HL-60 (cell line): ENCODE results near the gene NDUFAB1.

ENCODE experiments used
- DNase-seq, 2 experiments: peaks; one replicate each; pipeline ENCODE4 v3.0.0-alpha.2; 2010 to 2020; ENCODE audit warnings: low read depth in 1 of 2, low spot score in 1 of 2
- H3K27ac ChIP-seq: fragments of 250-450 bp; sonication (Bioruptor Pico); replicated peaks from 2 replicates; pipeline ENCODE4 v1.5.1; 2020; ENCODE audit warnings: mild to moderate bottlenecking, moderate library complexity
- H3K27me3 ChIP-seq: fragments of 250-450 bp; sonication (Bioruptor Pico); 2 replicates; pipeline ENCODE4 v1.5.1; 2021; ENCODE audit warnings: mild to moderate bottlenecking, moderate library complexity; ENCODE audit not compliant: insufficient read depth, poor library complexity, severe bottlenecking
- H3K4me3 ChIP-seq: replicated peaks from 2 replicates; pipeline ENCODE4 v1.5.1; 2011; ENCODE audit warnings: mild to moderate bottlenecking, control low read depth, low read length; ENCODE audit not compliant: insufficient read depth
- GABPA ChIP-seq: IDR thresholded peaks from 2 replicates; pipeline ENCODE4 v1.6.1; 2012; ENCODE audit warnings: low read depth
- POLR2AphosphoS5 ChIP-seq: IDR thresholded peaks from 2 replicates; pipeline ENCODE4 v1.6.1; 2012; ENCODE audit warnings: low read depth
- SPI1 ChIP-seq: IDR thresholded peaks from 2 replicates; pipeline ENCODE4 v1.6.1; 2012; ENCODE audit warnings: low read depth, mild to moderate bottlenecking, borderline replicate concordance
- TF ChIP-seq, protein P1 (sequence below): IDR thresholded peaks from 2 replicates; pipeline ENCODE4 v1.6.1; 2012; ENCODE audit warnings: low read depth; ENCODE audit not compliant: insufficient replicate concordance
- TF ChIP-seq, protein P2 (sequence below): IDR thresholded peaks from one replicate; pipeline ENCODE4 v1.5.1; 2011; ENCODE audit warnings: low read length, control low read depth, inconsistent platforms; ENCODE audit not compliant: insufficient read depth

NDUFAB1 gene

DNA sequence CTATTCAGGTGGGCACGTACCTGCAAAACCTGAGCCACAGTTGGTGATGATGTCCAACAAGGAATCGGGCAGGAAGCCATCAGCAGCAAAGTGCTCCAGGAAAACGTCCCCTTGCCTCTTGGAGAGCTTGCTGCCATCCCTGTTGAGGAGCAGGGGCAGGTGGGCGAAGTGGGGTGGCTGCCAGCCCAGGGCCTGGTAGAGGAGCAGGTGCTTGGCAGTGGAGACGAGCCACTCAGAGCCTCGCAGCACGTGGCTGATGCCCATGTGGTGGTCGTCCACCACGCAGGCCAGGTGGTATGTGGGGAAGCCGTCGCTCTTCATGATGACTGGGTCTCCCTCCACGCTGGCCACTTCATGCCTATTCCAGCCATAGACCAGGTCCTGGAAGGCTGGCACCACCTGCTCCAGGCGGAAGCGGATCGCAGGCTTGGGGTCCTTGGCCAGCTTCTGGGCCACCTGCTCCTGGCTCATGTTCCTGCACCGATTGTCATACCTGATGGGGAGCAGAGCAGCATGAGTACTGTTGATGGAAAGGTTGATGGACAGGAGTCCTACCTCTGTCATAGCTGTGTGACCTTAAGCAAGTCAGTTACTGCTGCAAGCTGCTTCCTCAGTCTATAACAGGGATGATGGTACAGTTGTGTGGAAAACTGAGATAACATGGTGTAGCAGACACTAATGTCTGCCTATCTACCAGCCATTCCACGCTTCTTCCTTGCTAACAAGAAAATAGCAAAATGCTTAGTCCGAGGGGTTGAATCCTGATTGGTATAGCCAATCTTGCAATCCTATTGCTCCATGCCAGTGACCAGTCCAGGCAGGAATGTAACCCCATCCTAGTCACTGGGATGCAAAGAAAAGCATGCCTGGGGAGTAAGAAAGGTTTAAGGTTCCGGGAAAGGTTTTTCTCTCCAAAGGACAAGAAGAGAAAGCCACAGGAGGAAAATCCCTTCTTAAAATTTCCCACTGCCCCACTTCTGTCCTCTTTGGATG, 61.0 kb downstream of the NDUFAB1 start:
- DNase-seq = no peak
- no peaks in the 10 kb centered on the region for H3K27me3 ChIP-seq
- H3K27ac ChIP-seq = no peak overlapping the region
- no peak overlapping the region for H3K4me3 ChIP-seq
- TF ChIP-seq, protein P1, sequence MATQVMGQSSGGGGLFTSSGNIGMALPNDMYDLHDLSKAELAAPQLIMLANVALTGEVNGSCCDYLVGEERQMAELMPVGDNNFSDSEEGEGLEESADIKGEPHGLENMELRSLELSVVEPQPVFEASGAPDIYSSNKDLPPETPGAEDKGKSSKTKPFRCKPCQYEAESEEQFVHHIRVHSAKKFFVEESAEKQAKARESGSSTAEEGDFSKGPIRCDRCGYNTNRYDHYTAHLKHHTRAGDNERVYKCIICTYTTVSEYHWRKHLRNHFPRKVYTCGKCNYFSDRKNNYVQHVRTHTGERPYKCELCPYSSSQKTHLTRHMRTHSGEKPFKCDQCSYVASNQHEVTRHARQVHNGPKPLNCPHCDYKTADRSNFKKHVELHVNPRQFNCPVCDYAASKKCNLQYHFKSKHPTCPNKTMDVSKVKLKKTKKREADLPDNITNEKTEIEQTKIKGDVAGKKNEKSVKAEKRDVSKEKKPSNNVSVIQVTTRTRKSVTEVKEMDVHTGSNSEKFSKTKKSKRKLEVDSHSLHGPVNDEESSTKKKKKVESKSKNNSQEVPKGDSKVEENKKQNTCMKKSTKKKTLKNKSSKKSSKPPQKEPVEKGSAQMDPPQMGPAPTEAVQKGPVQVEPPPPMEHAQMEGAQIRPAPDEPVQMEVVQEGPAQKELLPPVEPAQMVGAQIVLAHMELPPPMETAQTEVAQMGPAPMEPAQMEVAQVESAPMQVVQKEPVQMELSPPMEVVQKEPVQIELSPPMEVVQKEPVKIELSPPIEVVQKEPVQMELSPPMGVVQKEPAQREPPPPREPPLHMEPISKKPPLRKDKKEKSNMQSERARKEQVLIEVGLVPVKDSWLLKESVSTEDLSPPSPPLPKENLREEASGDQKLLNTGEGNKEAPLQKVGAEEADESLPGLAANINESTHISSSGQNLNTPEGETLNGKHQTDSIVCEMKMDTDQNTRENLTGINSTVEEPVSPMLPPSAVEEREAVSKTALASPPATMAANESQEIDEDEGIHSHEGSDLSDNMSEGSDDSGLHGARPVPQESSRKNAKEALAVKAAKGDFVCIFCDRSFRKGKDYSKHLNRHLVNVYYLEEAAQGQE = no peak
- no peak for TF ChIP-seq GABPA

DNA sequence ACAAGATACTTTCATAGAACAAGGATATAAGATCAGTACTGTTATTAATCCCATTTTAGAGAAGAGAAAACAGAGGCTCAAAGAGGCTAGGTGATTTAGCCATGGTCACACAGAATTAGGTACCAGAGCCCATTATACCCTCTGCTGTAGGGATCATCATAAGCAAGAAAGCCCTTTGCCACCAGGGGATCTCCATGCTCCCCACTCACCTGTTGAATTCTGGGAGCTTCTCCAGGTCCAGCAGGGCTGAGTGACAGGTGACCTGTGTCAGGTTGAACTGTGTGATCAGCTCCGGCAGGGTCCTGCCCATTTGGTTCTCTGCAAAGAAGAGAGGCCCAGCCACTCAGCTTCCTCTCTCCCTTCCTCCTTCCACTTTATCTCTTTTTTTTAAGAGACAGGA, 63.7 kb downstream of the NDUFAB1 start:
- Histone ChIP-seq H3K4me3 (no peak overlapping the region), H3K27ac (no peak overlapping the region), H3K27me3 (no peaks in the 10 kb centered on the region)
- TF ChIP-seq SPI1 (no peak), POLR2AphosphoS5 (no peak), GABPA (no peak)
- TF ChIP-seq, protein P1 = no peak
- TF ChIP-seq, protein P2, sequence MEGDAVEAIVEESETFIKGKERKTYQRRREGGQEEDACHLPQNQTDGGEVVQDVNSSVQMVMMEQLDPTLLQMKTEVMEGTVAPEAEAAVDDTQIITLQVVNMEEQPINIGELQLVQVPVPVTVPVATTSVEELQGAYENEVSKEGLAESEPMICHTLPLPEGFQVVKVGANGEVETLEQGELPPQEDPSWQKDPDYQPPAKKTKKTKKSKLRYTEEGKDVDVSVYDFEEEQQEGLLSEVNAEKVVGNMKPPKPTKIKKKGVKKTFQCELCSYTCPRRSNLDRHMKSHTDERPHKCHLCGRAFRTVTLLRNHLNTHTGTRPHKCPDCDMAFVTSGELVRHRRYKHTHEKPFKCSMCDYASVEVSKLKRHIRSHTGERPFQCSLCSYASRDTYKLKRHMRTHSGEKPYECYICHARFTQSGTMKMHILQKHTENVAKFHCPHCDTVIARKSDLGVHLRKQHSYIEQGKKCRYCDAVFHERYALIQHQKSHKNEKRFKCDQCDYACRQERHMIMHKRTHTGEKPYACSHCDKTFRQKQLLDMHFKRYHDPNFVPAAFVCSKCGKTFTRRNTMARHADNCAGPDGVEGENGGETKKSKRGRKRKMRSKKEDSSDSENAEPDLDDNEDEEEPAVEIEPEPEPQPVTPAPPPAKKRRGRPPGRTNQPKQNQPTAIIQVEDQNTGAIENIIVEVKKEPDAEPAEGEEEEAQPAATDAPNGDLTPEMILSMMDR = no peak
- DNase-seq = no peak
